Activated naive CD4-positive, alpha-beta T cell treated with anti-CD3 and anti-CD28 coated beads for 36 hours (primary cell): ENCODE data around the gene RFX8. TPM values are rescaled to one million over a fixed set of nuclear protein-coding genes. Genes with fewer than 3 reads are reported as not detected.

Experiments used
- CTCF ChIA-PET: fragments of 350-600 bp; sonication (Branson Sonifier 250); formaldehyde crosslinking; loops from one replicate; lab custom pipeline; 2021; ENCODE audit warnings: antibody characterized with exemption; lab: Charles Lee
- DNase-seq: peaks from one replicate; pipeline ENCODE4 v3.0.0-alpha.2; 2020
- H3K27ac Mint-ChIP-seq: one replicate; pipeline ENCODE4 v1.8.0; 2021; ENCODE audit warnings: mild to moderate bottlenecking, mixed read lengths
- H3K27me3 Mint-ChIP-seq: one replicate; pipeline ENCODE4 v1.8.0; 2021; ENCODE audit warnings: low read depth, mixed read lengths
- H3K36me3 Mint-ChIP-seq: one replicate; pipeline ENCODE4 v1.8.0; 2021; ENCODE audit warnings: low read depth, mixed read lengths
- H3K4me1 Mint-ChIP-seq: one replicate; pipeline ENCODE4 v1.8.0; 2021; ENCODE audit warnings: low read depth, mixed read lengths
- H3K4me3 Mint-ChIP-seq: one replicate; pipeline ENCODE4 v1.8.0; 2021; ENCODE audit warnings: mild to moderate bottlenecking, moderate library complexity, mixed read lengths
- H3K9me3 Mint-ChIP-seq: one replicate; pipeline ENCODE4 v1.8.0; 2021; ENCODE audit warnings: mixed read lengths
- intact Hi-C: fragments of 100-400 bp; cut with micrococcal nuclease; formaldehyde crosslinking; loops from one replicate; pipeline ENCODE4 v1.15.1; 2023
- total RNA-seq, 2 experiments: library from RNA; stranded (reverse); gene quantifications; one replicate each; pipeline ENCODE4 v1.2.3, GENCODE V29; 2021

Gene RFX8
- total RNA-seq, 2 experiments from 2014 or later: 0.60 to 0.64 TPM

GRCh38 chr2:101387151-101387834, 87.6 kb downstream of the RFX8 start, which contains the start of gene CREG2:
Gene CREG2, minus strand, starts transcription at chr2:101387503. Its CDS starts 46 bp downstream, at chr2:101387457.
- peaks cover 11% of the 10 kb centered on the region for H3K4me1 Mint-ChIP-seq
- intact Hi-C loops: loop anchor here (1.0 kb wide), 2 partner anchors 45 to 147 kb away; no protein-coding TSS in a partner anchor
- no peak within 1 kb of the TSS for H3K27ac Mint-ChIP-seq
- CTCF ChIA-PET: interaction anchor here (0.7 to 3.9 kb wide), 14 partner anchors 9 to 197 kb away, joined by 3 to 23 read pairs (median 4); no protein-coding TSS in a partner anchor
- no peaks in the 10 kb centered on the region for H3K9me3 Mint-ChIP-seq
- peaks cover 41% of the 10 kb centered on the region for H3K27me3 Mint-ChIP-seq
- peak within 1 kb of the TSS; percentile 61 for H3K4me3 Mint-ChIP-seq
- H3K36me3 Mint-ChIP-seq: no peaks in the 10 kb centered on the region
- peak; percentile 60 for DNase-seq

- peak overlapping the region; percentile 41 for H3K4me3 Mint-ChIP-seq
- CTCF ChIA-PET: interaction anchor here (0.7 to 3.9 kb wide), 16 partner anchors 10 to 196 kb away, joined by 3 to 23 read pairs (median 4); no protein-coding TSS in a partner anchor
- no peak for DNase-seq
- no peaks in the 10 kb centered on the region for H3K36me3 Mint-ChIP-seq
- H3K4me1 Mint-ChIP-seq: peaks cover 11% of the 10 kb centered on the region
- no peaks in the 10 kb centered on the region for H3K9me3 Mint-ChIP-seq
- no peak overlapping the region for H3K27ac Mint-ChIP-seq
- peaks cover 41% of the 10 kb centered on the region for H3K27me3 Mint-ChIP-seq
- intact Hi-C loops: loop anchor here (1.0 kb wide), 2 partner anchors 44 to 146 kb away; no protein-coding TSS in a partner anchor
Measured at GRCh38 chr2:101386599-101387150, 88.2 kb downstream of the RFX8 start.

GRCh38 chr2:101383016-101383541, 91.8 kb downstream of the RFX8 start:
- H3K36me3 Mint-ChIP-seq: no peaks in the 10 kb centered on the region
- H3K9me3 Mint-ChIP-seq: no peaks in the 10 kb centered on the region
- no peak overlapping the region for H3K27ac Mint-ChIP-seq
- no peak for DNase-seq
- intact Hi-C loops: no loop called here
- peaks cover 10% of the 10 kb centered on the region for H3K4me1 Mint-ChIP-seq
- CTCF ChIA-PET: interaction anchor here (0.6 to 1.6 kb wide), 2 partner anchors 22 to 589 kb away, joined by 3 to 4 read pairs; no protein-coding TSS in a partner anchor
- H3K27me3 Mint-ChIP-seq: peaks cover 26% of the 10 kb centered on the region
- no peak overlapping the region for H3K4me3 Mint-ChIP-seq

- no peak for DNase-seq
- H3K4me1 Mint-ChIP-seq: peaks cover 7% of the 10 kb centered on the region
- no peak overlapping the region for H3K27ac Mint-ChIP-seq
- CTCF ChIA-PET: interaction anchor here (0.6 to 1.6 kb wide), 4 partner anchors 21 to 40 kb away, joined by 3 to 4 read pairs (median 4); no protein-coding TSS in a partner anchor
- peaks cover 22% of the 10 kb centered on the region for H3K27me3 Mint-ChIP-seq
- intact Hi-C loops: no loop called here
- no peaks in the 10 kb centered on the region for H3K36me3 Mint-ChIP-seq
- H3K9me3 Mint-ChIP-seq: no peaks in the 10 kb centered on the region
- no peak overlapping the region for H3K4me3 Mint-ChIP-seq
Measured at GRCh38 chr2:101382442-101382841, 92.5 kb downstream of the RFX8 start.

- Mint-ChIP-seq H3K27me3 (peaks cover 9% of the 10 kb centered on the region), H3K4me1 (peaks cover 5% of the 10 kb centered on the region), H3K27ac (no peak overlapping the region), H3K36me3 (no peaks in the 10 kb centered on the region), H3K9me3 (no peaks in the 10 kb centered on the region), H3K4me3 (no peak overlapping the region)
- DNase-seq: no peak
- CTCF ChIA-PET: no interaction called here
- intact Hi-C loops: no loop called here
Measured at GRCh38 chr2:101380376-101380775, 94.5 kb downstream of the RFX8 start.

- Mint-ChIP-seq H3K27ac (no peak overlapping the region), H3K27me3 (peaks cover 4% of the 10 kb centered on the region), H3K4me3 (no peak overlapping the region), H3K4me1 (peaks cover 10% of the 10 kb centered on the region), H3K36me3 (no peaks in the 10 kb centered on the region), H3K9me3 (no peaks in the 10 kb centered on the region)
- intact Hi-C loops: no loop called here
- DNase-seq: no peak
- CTCF ChIA-PET: interaction anchor here (0.6 to 0.7 kb wide), 2 partner anchors 49 to 294 kb away, joined by 3 read pairs; no protein-coding TSS in a partner anchor
Measured at GRCh38 chr2:101379091-101379490, 95.8 kb downstream of the RFX8 start.

- no peaks in the 10 kb centered on the region for H3K36me3 Mint-ChIP-seq
- no peaks in the 10 kb centered on the region for H3K27me3 Mint-ChIP-seq
- H3K9me3 Mint-ChIP-seq: peaks cover 4% of the 10 kb centered on the region
- H3K4me3 Mint-ChIP-seq: no peak overlapping the region
- no peak for DNase-seq
- H3K4me1 Mint-ChIP-seq: peaks cover 10% of the 10 kb centered on the region
- CTCF ChIA-PET: interaction anchor here (0.6 to 1.6 kb wide), 3 partner anchors 12 to 159 kb away, joined by 3 to 10 read pairs (median 7); partner anchors contain the start of gene CREG2
- intact Hi-C loops: no loop called here
- H3K27ac Mint-ChIP-seq: no peak overlapping the region
Measured at GRCh38 chr2:101375653-101376052, 99.3 kb downstream of the RFX8 start.

GRCh38 chr2:101374821-101375561, 99.9 kb downstream of the RFX8 start:
- H3K27me3 Mint-ChIP-seq: no peaks in the 10 kb centered on the region
- no peaks in the 10 kb centered on the region for H3K36me3 Mint-ChIP-seq
- CTCF ChIA-PET: interaction anchor here (0.7 to 1.6 kb wide), 2 partner anchors 13 to 66 kb away, joined by 3 to 10 read pairs; partner anchors contain the start of genes CREG2 and RNF149
- peaks cover 10% of the 10 kb centered on the region for H3K4me1 Mint-ChIP-seq
- intact Hi-C loops: no loop called here
- H3K9me3 Mint-ChIP-seq: peaks cover 4% of the 10 kb centered on the region
- no peak overlapping the region for H3K4me3 Mint-ChIP-seq
- DNase-seq: no peak
- no peak overlapping the region for H3K27ac Mint-ChIP-seq

GRCh38 chr2:101372792-101373191, 102.1 kb downstream of the RFX8 start:
- Mint-ChIP-seq H3K27me3 (no peaks in the 10 kb centered on the region), H3K9me3 (peaks cover 4% of the 10 kb centered on the region), H3K4me3 (no peak overlapping the region), H3K36me3 (no peaks in the 10 kb centered on the region), H3K4me1 (peaks cover 10% of the 10 kb centered on the region), H3K27ac (no peak overlapping the region)
- CTCF ChIA-PET: interaction anchor here (1.6 kb wide), 1 partner anchor 15 kb away, joined by 8 read pairs; the partner anchor contains the start of gene CREG2
- no peak for DNase-seq
- intact Hi-C loops: no loop called here

GRCh38 chr2:101371636-101372035, 103.3 kb downstream of the RFX8 start:
- CTCF ChIA-PET: no interaction called here
- Mint-ChIP-seq H3K9me3 (peaks cover 4% of the 10 kb centered on the region), H3K4me1 (peaks cover 10% of the 10 kb centered on the region), H3K27me3 (no peaks in the 10 kb centered on the region), H3K36me3 (no peaks in the 10 kb centered on the region), H3K4me3 (no peak overlapping the region), H3K27ac (no peak overlapping the region)
- DNase-seq: no peak
- intact Hi-C loops: no loop called here

- Mint-ChIP-seq H3K27ac (no peak overlapping the region), H3K27me3 (no peaks in the 10 kb centered on the region), H3K4me3 (no peak overlapping the region), H3K4me1 (no peaks in the 10 kb centered on the region), H3K36me3 (no peaks in the 10 kb centered on the region), H3K9me3 (peaks cover 4% of the 10 kb centered on the region)
- DNase-seq: no peak
- intact Hi-C loops: no loop called here
- CTCF ChIA-PET: interaction anchor here (0.5 to 1.0 kb wide), 2 partner anchors 27 to 118 kb away, joined by 3 to 5 read pairs; no protein-coding TSS in a partner anchor
Measured at GRCh38 chr2:101369100-101369499, 105.8 kb downstream of the RFX8 start.
